ENCODE measurements around the gene IDH3B.

DNA sequence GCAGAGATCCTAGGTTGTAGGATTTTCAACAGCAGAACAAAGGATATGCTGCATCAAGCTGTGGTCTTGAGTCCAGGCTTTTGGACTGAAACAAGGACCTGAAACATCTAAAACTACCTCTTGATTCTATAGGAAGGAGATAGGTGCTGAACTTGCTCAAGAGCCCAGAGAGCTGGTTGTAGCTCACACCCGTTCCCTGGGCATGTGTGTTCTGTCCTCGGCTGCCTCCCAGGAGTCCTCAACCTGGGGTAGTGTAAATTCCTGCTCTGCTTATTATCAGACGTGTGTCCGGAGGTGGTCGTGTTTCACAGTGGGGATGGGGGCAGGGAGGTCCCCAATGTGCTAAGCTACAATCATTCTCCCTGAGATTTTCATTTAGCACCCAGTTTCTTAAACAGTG is 6.8 kb downstream of the IDH3B start:
- no peak for TF ChIP-seq CTCF (IDR thresholded peaks at IDR 0.05; ENCODE audit: poor library complexity)
- TF ChIP-seq EZH2 (IDR thresholded peaks at IDR 0.05; ENCODE audit: borderline replicate concordance) = no peak
- no peak for TF ChIP-seq EZH2phosphoT487 (IDR thresholded peaks at IDR 0.05; ENCODE audit: low read depth, severe bottlenecking, unreplicated experiment)

All from hepatocyte (in vitro differentiated cells).